ENCODE results near the gene LYSET.
A peak's percentile ranks its signal among the peaks of the same experiment; 100 is the strongest.
"Not testable (repeated sequence)": the region's sequence is repeated elsewhere in the genome, so short reads cannot be mapped to it uniquely, and the experiment has no call there.

Gene LYSET

GRCh38 chr14:93228550-93228949 is 43.4 kb downstream of the LYSET start:
- DNase-seq (ENCODE audit: low read depth): no peak

GRCh38 chr14:93230539-93230938 is 45.4 kb downstream of the LYSET start:
- no peak for DNase-seq (ENCODE audit: low read depth)

GRCh38 chr14:93231129-93231979 is 46.2 kb downstream of the LYSET start:
- DNase-seq (ENCODE audit: low read depth): peak; percentile 19

- DNase-seq (ENCODE audit: low read depth): no peak
These were observed 47.0 kb downstream of the LYSET start for GRCh38 chr14:93232159-93232558.

- not testable (repeated sequence) for DNase-seq (ENCODE audit: low read depth)
These were observed 48.0 kb downstream of the LYSET start for GRCh38 chr14:93233078-93233477.

- DNase-seq (ENCODE audit: low read depth): peak; percentile 39
These were observed 49.7 kb downstream of the LYSET start for GRCh38 chr14:93234798-93235197.
